K562 (cell line): ENCODE results near the gene CTXN1. TPM values are rescaled to one million over a fixed set of nuclear protein-coding genes. Genes with fewer than 3 reads are reported as not detected.

Experiments used
- ATAC-seq: fragments of 200-7000 bp; cut with Tn5 transposase; 3 replicates; pipeline ENCODE4 v1.9.1; 2020; ENCODE audit warnings: moderate library complexity
- BruUV-seq: library from RNA; stranded (reverse); fragments of 400-500 nt; replicated peaks from 2 replicates; lab custom pipeline; 2021; lab: Mats Ljungman, UMichigan
- CTCF ChIA-PET: fragments of 300-600 bp; formaldehyde crosslinking; extraction: SDS; loops from one replicate; lab custom pipeline; 2021; ENCODE audit warnings: low intra/inter-chr PET ratio; lab: Yijun Ruan, JAX
- POLR2A ChIA-PET: fragments of 300-600, 350-650 bp; sonication (Branson Sonifier 250); formaldehyde crosslinking; extraction: SDS; loops from one replicate; lab custom pipeline; 2021; ENCODE audit warnings: antibody characterized with exemption, inconsistent platforms; lab: Yijun Ruan, JAX
- DNase-seq, 4 experiments: peaks; one replicate each; pipeline versions ENCODE4 v3.0.0 to v3.0.0-alpha.2; 2011 to 2018; ENCODE audit warnings: low spot score in 3 of 4, mixed read lengths in 3 of 4; ENCODE audit errors: extremely low read depth in 1 of 4
- FAIRE-seq: peaks from 2 replicates; lab custom pipeline; 2011; peaks lifted over from hg19 to GRCh38; lab: Jason Lieb, UNC
- H2AFZ ChIP-seq: 2 replicates; pipeline ENCODE4 v1.6.0; 2011; ENCODE audit warnings: low read depth, low read length, control low read depth, inconsistent platforms
- H3K27ac ChIP-seq: fragments of 200-600 bp; 3 replicates; pipeline ENCODE4 v1.8.0; 2011; ENCODE audit warnings: low read depth, mild to moderate bottlenecking, control low read depth, inconsistent platforms, low read length, moderate library complexity, mixed read lengths; ENCODE audit errors: extremely low read depth
- H3K27me3 ChIP-seq, 2 experiments: fragments of 300-600 bp in 1 of 2; 2 replicates in 1 of 2; 3 replicates in 1 of 2; pipeline versions ENCODE4 v1.6.0 to v1.8.0; 2011; ENCODE audit warnings: inconsistent platforms in 2 of 2, low read length in 2 of 2, mild to moderate bottlenecking in 1 of 2, mixed read lengths in 1 of 2, moderate library complexity in 1 of 2; ENCODE audit not compliant: control insufficient read depth in 2 of 2, insufficient read depth in 2 of 2
- H3K36me3 ChIP-seq: fragments of 300-600 bp; 3 replicates; pipeline ENCODE4 v1.8.0; 2011; ENCODE audit warnings: mild to moderate bottlenecking, low read length, inconsistent platforms; ENCODE audit not compliant: control insufficient read depth, insufficient read depth
- H3K4me1 ChIP-seq, 2 experiments: fragments of 200-600 bp in 1 of 2; replicated peaks in 1 of 2; 2 replicates in 1 of 2; 3 replicates in 1 of 2; pipeline versions ENCODE4 v1.5.1 to v1.8.0; 2011; ENCODE audit warnings: inconsistent platforms in 2 of 2, low read length in 2 of 2, mild to moderate bottlenecking in 1 of 2, mixed read lengths in 1 of 2, moderate library complexity in 1 of 2; ENCODE audit not compliant: control insufficient read depth in 2 of 2, insufficient read depth in 2 of 2
- H3K4me2 ChIP-seq: 2 replicates; pipeline ENCODE4 v1.6.1; 2011; ENCODE audit warnings: low read length, control low read depth, inconsistent platforms, mixed read lengths; ENCODE audit not compliant: insufficient read depth
- H3K4me3 ChIP-seq: fragments of 200-600 bp; sonication (generic), shearing (Covaris generic); 2 replicates; pipeline ENCODE4 v1.5.1; 2016; ENCODE audit warnings: control low read depth, inconsistent platforms
- H3K79me2 ChIP-seq: fragments of 200-600 bp; 3 replicates; pipeline ENCODE4 v1.8.0; 2011; ENCODE audit warnings: low read length, inconsistent platforms; ENCODE audit not compliant: control insufficient read depth, insufficient read depth
- H3K9ac ChIP-seq, 2 experiments: 2 replicates each; pipeline versions ENCODE4 v1.6.0 to v1.6.1; 2011; ENCODE audit warnings: low read depth in 2 of 2, low read length in 2 of 2, control low read depth in 1 of 2, inconsistent platforms in 1 of 2, mild to moderate bottlenecking in 1 of 2, mixed read lengths in 1 of 2; ENCODE audit not compliant: insufficient read depth in 1 of 2
- H3K9me1 ChIP-seq: one replicate; pipeline ENCODE4 v1.6.0; 2011; ENCODE audit warnings: inconsistent platforms, mild to moderate bottlenecking, low read length, moderate library complexity; ENCODE audit not compliant: control insufficient read depth, insufficient read depth
- H3K9me3 ChIP-seq: replicated peaks from 2 replicates; pipeline ENCODE4 v1.5.1; 2011; ENCODE audit warnings: low read depth, low read length, inconsistent platforms; ENCODE audit not compliant: control insufficient read depth, insufficient read depth
- H4K20me1 ChIP-seq: replicated peaks from 2 replicates; pipeline ENCODE4 v1.6.1; 2011; ENCODE audit warnings: low read length, inconsistent platforms, mixed read lengths; ENCODE audit not compliant: control insufficient read depth, insufficient read depth
- KDM1A ChIP-seq, 2 experiments: fragments of 450-650 bp; IDR thresholded peaks; 2 replicates each; pipeline ENCODE4 v1.6.1; 2016; ENCODE audit warnings: mild to moderate bottlenecking in 2 of 2
- THRB ChIP-seq: fragments of 450-650 bp; formaldehyde crosslinking; conservative IDR thresholded peaks from 2 replicates; pipeline ENCODE4 v1.4.0; 2022; ENCODE audit warnings: mild to moderate bottlenecking, missing genetic modification characterization
- ZNF232 ChIP-seq: sonication (generic); formaldehyde crosslinking; IDR thresholded peaks from 2 replicates; pipeline ENCODE4 v1.8.0; 2022; ENCODE audit warnings: mild to moderate bottlenecking, missing genetic modification reagents
- WGBS: fragments of 100-300 bp; shearing (Covaris generic); methylation state at CpG from one replicate; pipeline ENCODE4 v1.1.6; 2016; ENCODE audit warnings: low coverage, mixed read lengths; ENCODE audit not compliant: insufficient coverage; ENCODE audit errors: missing lambda C conversion rate; 5-methylcytosine and 5-hydroxymethylcytosine counted together
- in situ Hi-C: fragments of 300-500 bp; cut with MboI; formaldehyde crosslinking; loops from 4 replicates; pipeline ENCODE4 v1.15.0; 2018; ENCODE audit warnings: inconsistent platforms, mixed read lengths
- intact Hi-C: fragments of 100-400 bp; cut with micrococcal nuclease; formaldehyde crosslinking; loops from 2 replicates; pipeline ENCODE4 v1.14.2; 2022
- polyA plus RNA-seq, 8 experiments: library from polyadenylated mRNA; depleted of rRNA in 4 of 8; stranded (reverse) in 5 of 8; unstranded in 3 of 8; fragments of >200 nt; fragmentation: Nextera tagmentation in 2 of 8; fragmentation: Illumina TruSeq in 1 of 8; extraction: Ambion mirVana in 2 of 8; extraction: Trizol in 1 of 8; gene quantifications; 2 replicates each; pipeline versions ENCODE4 v1.2.1 to v1.2.3, GENCODE V29; 2011 to 2014; ENCODE audit warnings: inconsistent platforms in 1 of 8, missing spikeins in 1 of 8
- total RNA-seq, 7 experiments: library from RNA; depleted of rRNA in 6 of 7; stranded (reverse); fragments of >200 nt in 6 of 7; fragmentation: Illumina TruSeq in 2 of 7; extraction: Trizol in 2 of 7; gene quantifications; 2 replicates each; pipeline versions ENCODE4 v1.2.1 to v1.2.3, GENCODE V29; 2011 to 2021; ENCODE audit warnings: low replicate concordance in 1 of 7
- TF ChIP-seq, protein P1 (sequence below): IDR thresholded peaks from 2 replicates; pipeline ENCODE4 v1.6.1; 2016; ENCODE audit warnings: missing genetic modification characterization, missing compliant biosample characterization

The CTXN1 gene
- total and polyA plus RNA-seq, 9 of the 15 experiments (the other 6 are each of a cell fraction or from before 2014, with no cell fraction given), result 0.15 to 37.4 (median 1.8) TPM; not detected in 2

DNA sequence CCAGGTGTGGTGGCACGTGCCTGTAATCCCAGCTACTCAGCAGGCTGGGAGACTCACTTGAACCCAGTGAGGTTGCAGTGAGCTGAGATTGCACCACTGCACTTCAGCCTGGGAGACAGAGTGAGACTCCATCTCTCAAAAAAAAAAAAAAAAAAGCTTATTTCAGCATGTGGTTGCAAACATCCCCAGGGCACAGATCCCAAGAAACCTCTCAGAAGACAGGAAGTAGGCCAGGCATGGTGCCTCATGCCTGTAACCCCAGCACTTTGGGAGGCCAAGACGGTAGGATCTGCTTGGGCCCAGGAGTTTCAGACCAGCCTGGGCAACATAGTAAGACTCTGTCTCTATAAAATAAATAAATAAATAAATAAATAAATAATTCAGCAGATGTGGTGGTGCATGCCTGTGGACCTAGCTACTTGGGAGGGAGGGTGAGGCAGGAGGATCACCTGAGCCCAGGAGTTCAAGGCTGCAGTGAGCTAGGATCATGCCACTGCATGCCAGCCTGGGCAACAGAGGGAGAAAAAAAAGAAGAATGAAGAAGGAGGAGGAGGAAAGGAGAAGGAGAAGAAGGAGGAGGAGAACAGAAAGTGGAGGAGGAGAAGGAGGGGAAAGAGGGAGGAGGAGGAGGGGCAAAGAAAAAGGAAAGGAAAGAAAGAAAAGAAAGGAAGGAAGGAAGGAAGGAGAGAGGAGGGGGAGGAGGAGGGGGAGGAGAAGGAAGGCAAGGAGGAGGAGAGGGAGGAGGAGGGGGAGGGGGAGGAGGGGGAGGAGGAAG, 42.0 kb downstream of the CTXN1 start:
- no peak for FAIRE-seq
- H3K4me2 ChIP-seq, result no peak overlapping the region
- intact Hi-C loops, result no loop called here
- peaks cover 4% of the 10 kb centered on the region; the same call in 2 of the 3 replicates for H3K79me2 ChIP-seq
- in situ Hi-C loops, result no loop called here
- H3K9me1 ChIP-seq, result no peaks in the 10 kb centered on the region
- H3K9ac ChIP-seq, result no peak overlapping the region
- no peak for TF ChIP-seq ZNF232 (CRISPR knock-in tag)
- TF ChIP-seq THRB (CRISPR knock-in tag), result 0 out of 2 replicates have a peak, but pooled peaks have one; percentile 46
- TF ChIP-seq KDM1A (IDR thresholded peaks at IDR 0.05), result peak in 1 of 2 experiments; percentile 6; a peak in 1 of 4 replicates
- TF ChIP-seq, protein P1, sequence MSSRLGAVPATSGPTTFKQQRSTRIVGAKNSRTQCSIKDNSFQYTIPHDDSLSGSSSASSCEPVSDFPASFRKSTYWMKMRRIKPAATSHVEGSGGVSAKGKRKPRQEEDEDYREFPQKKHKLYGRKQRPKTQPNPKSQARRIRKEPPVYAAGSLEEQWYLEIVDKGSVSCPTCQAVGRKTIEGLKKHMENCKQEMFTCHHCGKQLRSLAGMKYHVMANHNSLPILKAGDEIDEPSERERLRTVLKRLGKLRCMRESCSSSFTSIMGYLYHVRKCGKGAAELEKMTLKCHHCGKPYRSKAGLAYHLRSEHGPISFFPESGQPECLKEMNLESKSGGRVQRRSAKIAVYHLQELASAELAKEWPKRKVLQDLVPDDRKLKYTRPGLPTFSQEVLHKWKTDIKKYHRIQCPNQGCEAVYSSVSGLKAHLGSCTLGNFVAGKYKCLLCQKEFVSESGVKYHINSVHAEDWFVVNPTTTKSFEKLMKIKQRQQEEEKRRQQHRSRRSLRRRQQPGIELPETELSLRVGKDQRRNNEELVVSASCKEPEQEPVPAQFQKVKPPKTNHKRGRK (tag), result peak; percentile 56
- TF ChIP-seq, all 486 proteins: peak for 3
- CTCF ChIA-PET, result no interaction called here
- no peaks in the 10 kb centered on the region for H4K20me1 ChIP-seq
- no TSS peak for BruUV-seq
- H3K27ac ChIP-seq, result no peak overlapping the region
- no peaks in the 10 kb centered on the region for H3K27me3 ChIP-seq
- H3K9me3 ChIP-seq, result no peaks in the 10 kb centered on the region
- ATAC-seq (no peak), DNase-seq (no peak)
- no peak overlapping the region for H3K4me3 ChIP-seq
- POLR2A ChIA-PET, result interaction anchor here (1.4 kb wide), 1 partner anchor 39 kb away, joined by 8 read pairs; no protein-coding TSS in a partner anchor
- H2AFZ ChIP-seq, result no peak overlapping the region
- 47% methylated on average over 2 of the region's 2 CpGs for WGBS
- H3K4me1 ChIP-seq, result peaks cover 9 to 35% of the 10 kb centered on the region in 2 experiments
- H3K36me3 ChIP-seq, result no peaks in the 10 kb centered on the region
